LNCAP (cell line): ENCODE data around the gene UCK2.

ENCODE experiments used
- CTCF ChIP-seq: fragments of 450-650 bp; IDR thresholded peaks from 2 replicates; pipeline ENCODE4 v1.5.1; 2017; ENCODE audit warnings: mild to moderate bottlenecking

Gene UCK2

GRCh38 chr1:165880993-165881392 lies 53.6 kb downstream of the UCK2 start:
- TF ChIP-seq CTCF, result no peak

GRCh38 chr1:165882168-165882837 lies 54.9 kb downstream of the UCK2 start:
- no peak for TF ChIP-seq CTCF

GRCh38 chr1:165883056-165883455 lies 55.6 kb downstream of the UCK2 start:
- no peak for TF ChIP-seq CTCF

- TF ChIP-seq CTCF, result no peak
These were observed 56.7 kb downstream of the UCK2 start for GRCh38 chr1:165884009-165884689.

- no peak for TF ChIP-seq CTCF
These were observed 57.4 kb downstream of the UCK2 start for GRCh38 chr1:165884690-165885304.

- TF ChIP-seq CTCF, result no peak
These were observed 57.9 kb downstream of the UCK2 start for GRCh38 chr1:165885305-165885694.

- TF ChIP-seq CTCF, result no peak
These were observed 58.8 kb downstream of the UCK2 start for GRCh38 chr1:165886193-165886592.
